Naive thymus-derived CD8-positive, alpha-beta T cell (primary cell): ENCODE data around the gene DNER. TPM values are rescaled to one million over a fixed set of nuclear protein-coding genes. Genes with fewer than 3 reads are reported as not detected.

ENCODE experiments used
- ATAC-seq, 2 donors: fragments of 150-1000 bp; cut with Tn5 transposase in 1 of 2; sonication (Bioruptor Pico), chemical (Tn5 transposase) in 1 of 2; 1 replicate in 1 of 2; 2 replicates in 1 of 2; pipeline ENCODE4 v1.10.0; 2021; ENCODE audit warnings: mild to moderate bottlenecking in 2 of 2, moderate library complexity in 2 of 2
- POLR2A ChIA-PET: fragments of 350-600 bp; sonication (Branson Sonifier 250); formaldehyde crosslinking; loops from one replicate; lab custom pipeline; 2021; ENCODE audit warnings: antibody characterized with exemption; lab: Charles Lee
- DNase-seq, 10 donors: peaks; one replicate each; pipeline versions ENCODE4 v3.0.0 to v3.0.0-alpha.2; 2020 to 2022
- H3K27ac Mint-ChIP-seq, 10 donors: one replicate each; pipeline ENCODE4 v1.8.0; 2020 to 2022; ENCODE audit warnings: mild to moderate bottlenecking in 10 of 10, mixed read lengths in 10 of 10, moderate library complexity in 4 of 10, inconsistent platforms in 1 of 10
- H3K27me3 Mint-ChIP-seq, 5 donors: one replicate each; pipeline ENCODE4 v1.8.0; 2021 to 2022; ENCODE audit warnings: mixed read lengths in 5 of 5
- H3K36me3 Mint-ChIP-seq, 3 donors: one replicate each; pipeline ENCODE4 v1.8.0; 2020 to 2022; ENCODE audit warnings: mixed read lengths in 3 of 3, mild to moderate bottlenecking in 2 of 3, inconsistent platforms in 1 of 3
- H3K4me1 Mint-ChIP-seq, 4 donors: one replicate each; pipeline ENCODE4 v1.8.0; 2021 to 2022; ENCODE audit warnings: mixed read lengths in 4 of 4
- H3K4me3 Mint-ChIP-seq, 10 donors: one replicate each; pipeline ENCODE4 v1.8.0; 2020 to 2022; ENCODE audit warnings: mild to moderate bottlenecking in 10 of 10, mixed read lengths in 10 of 10, moderate library complexity in 6 of 10, inconsistent platforms in 1 of 10
- H3K9me3 Mint-ChIP-seq, 9 donors: one replicate each; pipeline ENCODE4 v1.8.0; 2020 to 2022; ENCODE audit warnings: mixed read lengths in 9 of 9, mild to moderate bottlenecking in 3 of 9, inconsistent platforms in 1 of 9, moderate library complexity in 1 of 9
- polyA plus RNA-seq, 3 donors: library from polyadenylated mRNA; unstranded; fragments of 300-500 nt; fragmentation: Illumina TruSeq; gene quantifications; one replicate each; pipeline ENCODE4 v1.2.3, GENCODE V29; 2021
- total RNA-seq, 8 experiments: library from RNA in 2 of 8; stranded (reverse) in 2 of 8; gene quantifications; one replicate each; pipeline ENCODE4 v1.2.3 and lab custom pipeline; 2021 to 2026

Gene DNER
- total and polyA plus RNA-seq, 5 experiments from 2014 or later = not detected

- DNase-seq = no peak
- Mint-ChIP-seq H3K36me3 (peaks cover 0 to 3% (median 0%) of the 10 kb centered on the region in 3 donors), H3K4me1 (no peaks in the 10 kb centered on the region), H3K9me3 (peaks cover 0 to 3% (median 0%) of the 10 kb centered on the region in 9 donors), H3K4me3 (no peak overlapping the region), H3K27me3 (peaks cover 0 to 19% (median 6%) of the 10 kb centered on the region in 5 donors), H3K27ac (no peak overlapping the region)
- POLR2A ChIA-PET = no interaction called here
- no peak for ATAC-seq
These were observed 237.0 kb downstream of the DNER start for GRCh38 chr2:229477269-229477755.

GRCh38 chr2:229475778-229476177, 238.6 kb downstream of the DNER start:
- H3K27me3 Mint-ChIP-seq = peaks cover under 1 to 19% (median 5%) of the 10 kb centered on the region in 5 donors
- POLR2A ChIA-PET = no interaction called here
- DNase-seq = no peak
- H3K27ac Mint-ChIP-seq = no peak overlapping the region
- no peaks in the 10 kb centered on the region for H3K4me1 Mint-ChIP-seq
- ATAC-seq = no peak
- H3K9me3 Mint-ChIP-seq = peaks cover 0 to 3% (median 0%) of the 10 kb centered on the region in 9 donors
- H3K36me3 Mint-ChIP-seq = peaks cover 0 to 3% (median 0%) of the 10 kb centered on the region in 3 donors
- H3K4me3 Mint-ChIP-seq = no peak overlapping the region

- Mint-ChIP-seq H3K4me1 (no peaks in the 10 kb centered on the region), H3K27ac (no peak overlapping the region), H3K4me3 (no peak overlapping the region), H3K27me3 (peaks cover 1 to 17% (median 3%) of the 10 kb centered on the region in 5 donors), H3K9me3 (peaks cover 0 to 3% (median 0%) of the 10 kb centered on the region in 9 donors), H3K36me3 (peaks cover 0 to 3% (median 0%) of the 10 kb centered on the region in 3 donors)
- POLR2A ChIA-PET = no interaction called here
- no peak for ATAC-seq
- DNase-seq = no peak
These were observed 240.2 kb downstream of the DNER start for GRCh38 chr2:229474125-229474524.

DNA sequence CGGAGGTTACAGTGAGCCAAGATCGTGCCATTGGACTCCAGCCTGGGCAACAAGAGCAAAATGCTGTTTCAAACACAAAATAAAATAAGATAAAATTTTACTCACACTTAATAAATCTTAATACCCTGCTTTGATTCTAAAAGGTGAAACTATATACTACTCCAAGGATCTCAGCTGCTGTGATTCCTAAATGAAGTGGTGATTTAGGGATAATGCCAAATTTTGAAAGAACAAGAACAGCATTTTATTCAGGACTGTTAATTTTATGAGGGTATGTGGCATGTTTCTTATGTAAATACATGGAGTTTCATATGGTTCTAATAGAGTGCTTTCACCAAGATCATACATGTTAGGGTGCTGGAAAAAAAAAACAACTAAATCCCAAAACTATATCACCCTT, 243.6 kb downstream of the DNER start:
- POLR2A ChIA-PET = no interaction called here
- Mint-ChIP-seq H3K4me1 (no peaks in the 10 kb centered on the region), H3K27me3 (peaks cover 1 to 23% (median 2%) of the 10 kb centered on the region in 5 donors), H3K4me3 (no peak overlapping the region), H3K36me3 (no peaks in the 10 kb centered on the region), H3K9me3 (peaks cover 0 to 5% (median 0%) of the 10 kb centered on the region in 9 donors), H3K27ac (no peak overlapping the region)
- no peak for DNase-seq
- ATAC-seq = no peak

GRCh38 chr2:229467783-229468182, 246.6 kb downstream of the DNER start:
- no peaks in the 10 kb centered on the region for H3K36me3 Mint-ChIP-seq
- ATAC-seq (no peak), DNase-seq (no peak)
- peaks cover 0 to 14% (median 3%) of the 10 kb centered on the region in 5 donors for H3K27me3 Mint-ChIP-seq
- no peaks in the 10 kb centered on the region for H3K4me1 Mint-ChIP-seq
- H3K27ac Mint-ChIP-seq = peak overlapping the region in 1 of 10 donors; percentile 29
- POLR2A ChIA-PET = no interaction called here
- no peak overlapping the region for H3K4me3 Mint-ChIP-seq
- peaks cover 0 to 13% (median 4%) of the 10 kb centered on the region in 9 donors for H3K9me3 Mint-ChIP-seq

DNA sequence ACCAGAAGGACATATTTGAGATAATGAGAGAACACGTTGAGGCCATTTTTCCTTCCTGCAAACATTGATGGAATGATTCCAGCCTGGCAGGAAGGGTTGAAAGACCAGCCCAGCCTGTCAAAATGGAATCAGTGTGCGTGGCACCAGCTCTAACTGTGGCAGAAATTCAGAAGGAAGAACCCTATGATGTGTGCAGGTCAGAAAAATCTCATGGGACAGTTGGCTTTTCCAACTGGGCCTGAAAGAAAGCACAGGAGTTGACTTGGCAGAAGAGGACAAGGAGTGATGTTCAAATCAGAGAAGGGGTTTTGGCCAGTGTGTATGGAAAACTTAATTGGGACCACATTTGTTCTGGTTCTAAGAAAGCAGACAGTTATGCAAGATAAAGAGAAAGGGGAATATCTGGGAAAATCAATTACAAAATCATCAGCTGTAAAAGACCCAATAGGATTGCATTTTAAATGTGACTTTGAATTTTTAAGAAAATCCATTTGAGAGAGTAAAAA, 250.5 kb downstream of the DNER start:
- no peaks in the 10 kb centered on the region for H3K4me1 Mint-ChIP-seq
- no peak overlapping the region for H3K4me3 Mint-ChIP-seq
- POLR2A ChIA-PET = no interaction called here
- H3K9me3 Mint-ChIP-seq = peaks cover 0 to 13% (median 4%) of the 10 kb centered on the region in 9 donors
- H3K36me3 Mint-ChIP-seq = no peaks in the 10 kb centered on the region
- DNase-seq (no peak), ATAC-seq (no peak)
- peaks cover 0 to 14% (median 1%) of the 10 kb centered on the region in 5 donors for H3K27me3 Mint-ChIP-seq
- H3K27ac Mint-ChIP-seq = no peak overlapping the region

GRCh38 chr2:229462112-229462511, 252.2 kb downstream of the DNER start:
- Mint-ChIP-seq H3K27ac (no peak overlapping the region), H3K4me1 (no peaks in the 10 kb centered on the region), H3K9me3 (peaks cover 0 to 13% (median 4%) of the 10 kb centered on the region in 9 donors), H3K27me3 (peaks cover 0 to 17% (median 1%) of the 10 kb centered on the region in 5 donors), H3K4me3 (no peak overlapping the region), H3K36me3 (no peaks in the 10 kb centered on the region)
- POLR2A ChIA-PET = no interaction called here
- ATAC-seq = no peak
- no peak for DNase-seq

DNA sequence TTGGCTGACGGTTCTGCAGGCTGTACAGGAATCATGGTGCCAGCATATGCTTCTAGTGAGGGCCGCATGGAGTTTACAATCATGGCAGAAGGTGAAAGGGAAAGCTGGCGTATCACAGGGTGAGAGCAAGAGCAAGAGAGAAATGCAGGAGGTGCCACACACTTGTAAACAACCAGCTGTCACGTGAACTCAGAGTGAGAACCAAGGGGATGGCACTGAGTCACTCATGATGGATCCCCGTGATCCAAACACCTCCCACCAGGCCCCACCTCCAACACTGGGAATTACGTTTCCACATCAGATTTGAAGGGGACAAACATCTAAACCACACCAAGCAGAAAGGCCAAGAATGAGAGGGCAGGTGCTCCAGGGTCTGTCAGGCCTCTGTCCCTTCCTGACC, 258.3 kb downstream of the DNER start:
- Mint-ChIP-seq H3K27ac (no peak overlapping the region), H3K36me3 (no peaks in the 10 kb centered on the region), H3K4me1 (no peaks in the 10 kb centered on the region), H3K9me3 (peaks cover 0 to 12% (median 0%) of the 10 kb centered on the region in 9 donors), H3K4me3 (no peak overlapping the region), H3K27me3 (peaks cover 4 to 33% (median 16%) of the 10 kb centered on the region in 5 donors)
- no peak for ATAC-seq
- POLR2A ChIA-PET = no interaction called here
- no peak for DNase-seq

DNA sequence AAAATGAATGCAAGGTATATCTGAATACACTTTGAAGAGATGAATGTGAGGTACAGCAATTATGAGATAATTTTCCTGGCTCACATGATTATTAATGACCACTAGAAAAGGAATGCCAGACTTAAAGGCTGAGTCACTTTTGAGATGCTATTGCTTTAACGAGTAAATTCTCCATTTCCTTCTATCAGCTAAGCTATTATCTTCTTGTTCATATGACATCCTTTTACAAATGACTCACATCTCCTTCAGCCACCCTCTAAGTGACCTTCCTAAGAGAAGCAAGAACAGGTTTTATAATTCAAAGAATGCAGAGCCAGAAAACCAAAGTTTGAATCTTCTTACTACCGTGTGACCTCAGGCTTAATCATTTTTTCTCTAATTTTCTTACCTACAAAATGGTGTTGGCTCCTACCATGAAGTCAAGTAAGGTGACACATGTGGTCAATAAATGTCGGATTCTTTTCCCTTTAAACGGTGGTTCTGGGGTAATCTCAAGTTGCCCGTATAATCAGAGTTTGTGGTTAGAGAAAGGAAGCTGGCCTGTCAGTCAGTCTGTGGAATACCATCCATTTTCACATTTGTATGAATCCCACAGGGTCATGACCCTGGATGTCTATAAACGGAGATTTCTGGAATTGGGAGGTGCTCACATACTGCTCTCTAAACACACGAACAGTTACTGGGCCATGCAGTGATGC, 259.3 kb downstream of the DNER start:
- POLR2A ChIA-PET = no interaction called here
- Mint-ChIP-seq H3K9me3 (peaks cover 0 to 12% (median 0%) of the 10 kb centered on the region in 9 donors), H3K36me3 (no peaks in the 10 kb centered on the region), H3K27me3 (peaks cover 4 to 33% (median 16%) of the 10 kb centered on the region in 5 donors), H3K4me3 (no peak overlapping the region), H3K4me1 (no peaks in the 10 kb centered on the region), H3K27ac (no peak overlapping the region)
- DNase-seq (no peak), ATAC-seq (no peak)

DNA sequence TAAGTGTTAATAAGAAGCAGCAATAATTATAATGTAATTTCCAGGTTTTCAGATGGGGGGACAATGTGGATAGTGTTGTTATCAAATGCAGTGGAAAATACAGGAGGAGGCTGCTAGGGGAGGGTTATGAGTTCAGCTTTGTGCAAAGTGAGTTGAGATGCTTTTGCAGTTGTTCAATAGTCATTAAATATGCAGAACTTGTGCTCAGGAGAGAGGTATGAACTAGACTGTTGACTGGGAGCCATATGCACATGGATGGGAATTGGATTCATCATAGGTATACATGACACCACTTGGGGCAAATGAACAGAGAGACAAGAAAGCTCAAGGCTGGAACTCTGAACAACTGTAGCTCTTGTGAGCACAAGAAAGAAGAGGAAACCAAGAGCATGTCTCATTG, 261.1 kb downstream of the DNER start:
- Mint-ChIP-seq H3K36me3 (no peaks in the 10 kb centered on the region), H3K9me3 (peaks cover 0 to 12% (median 0%) of the 10 kb centered on the region in 9 donors), H3K27ac (no peak overlapping the region), H3K4me1 (no peaks in the 10 kb centered on the region), H3K27me3 (peaks cover 4 to 33% (median 16%) of the 10 kb centered on the region in 5 donors), H3K4me3 (no peak overlapping the region)
- DNase-seq = no peak
- no peak for ATAC-seq
- POLR2A ChIA-PET = no interaction called here

DNA sequence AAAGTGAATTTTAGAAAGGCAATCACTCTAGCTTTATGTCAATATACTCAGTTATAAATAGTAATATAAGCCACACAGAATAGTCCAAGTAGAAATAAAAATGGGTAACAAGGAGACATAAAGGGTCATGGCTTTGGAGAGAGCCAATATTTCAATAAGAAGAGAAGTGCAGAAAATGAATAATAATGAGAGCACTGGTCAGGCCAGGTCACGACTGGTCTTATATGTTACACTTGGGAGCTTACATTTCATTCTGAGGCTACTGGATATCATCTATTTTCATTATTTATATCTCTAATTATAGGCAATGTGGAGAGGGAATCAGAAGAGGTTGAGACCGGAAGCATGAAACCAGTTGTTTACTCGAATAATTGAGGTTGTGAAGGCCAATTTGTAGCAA, 262.5 kb downstream of the DNER start:
- Mint-ChIP-seq H3K27ac (no peak overlapping the region), H3K9me3 (peaks cover 0 to 12% (median 0%) of the 10 kb centered on the region in 9 donors), H3K4me1 (no peaks in the 10 kb centered on the region), H3K36me3 (no peaks in the 10 kb centered on the region), H3K27me3 (peaks cover 4 to 28% (median 16%) of the 10 kb centered on the region in 5 donors), H3K4me3 (no peak overlapping the region)
- no peak for DNase-seq
- ATAC-seq = no peak
- POLR2A ChIA-PET = no interaction called here

- Mint-ChIP-seq H3K27ac (no peak overlapping the region), H3K4me1 (no peaks in the 10 kb centered on the region), H3K36me3 (no peaks in the 10 kb centered on the region), H3K27me3 (peaks cover 0 to 18% (median 3%) of the 10 kb centered on the region in 5 donors), H3K4me3 (no peak overlapping the region), H3K9me3 (no peaks in the 10 kb centered on the region)
- ATAC-seq (no peak), DNase-seq (no peak)
- POLR2A ChIA-PET = no interaction called here
These were observed 267.1 kb downstream of the DNER start for GRCh38 chr2:229447227-229447626.

DNA sequence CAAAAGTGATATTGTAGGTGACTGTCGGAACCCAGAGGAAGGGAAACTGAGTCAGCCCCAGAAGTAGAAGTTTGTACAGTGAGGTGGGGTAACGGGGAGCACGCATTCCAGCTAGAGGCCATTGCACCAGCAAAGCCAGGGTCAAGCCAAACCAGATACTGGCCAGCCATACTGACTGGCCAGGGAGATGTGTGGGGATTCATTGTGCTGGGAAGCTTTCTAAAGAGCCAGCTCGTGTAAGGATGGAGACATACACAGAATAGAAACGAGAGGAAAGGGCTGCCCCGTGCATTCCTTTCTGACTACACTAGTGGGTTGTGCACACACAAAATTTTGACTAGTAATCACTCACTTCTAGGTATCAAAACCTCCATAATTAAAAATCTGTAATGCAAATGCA, 268.0 kb downstream of the DNER start:
- Mint-ChIP-seq H3K9me3 (peaks cover 0 to under 1% (median 0%) of the 10 kb centered on the region in 9 donors), H3K36me3 (no peaks in the 10 kb centered on the region), H3K4me3 (no peak overlapping the region), H3K27me3 (peaks cover under 1 to 19% (median 3%) of the 10 kb centered on the region in 5 donors), H3K4me1 (no peaks in the 10 kb centered on the region), H3K27ac (no peak overlapping the region)
- DNase-seq (no peak), ATAC-seq (no peak)
- POLR2A ChIA-PET = no interaction called here
